AG20443 (cell line): Measurements from ENCODE around the gene TMEM135.
"Not testable (repeated sequence)": the region's sequence is repeated elsewhere in the genome, so short reads cannot be mapped to it uniquely, and the experiment has no call there.

Experiments used
- DNase-seq: peaks from one replicate; pipeline ENCODE4 v3.0.0; 2012; ENCODE audit warnings: low spot score, mixed read lengths

The TMEM135 gene

GRCh38 chr11:87020764-87021365 lies 16.9 kb upstream of the TMEM135 start:
- DNase-seq, result no peak

- DNase-seq, result no peak
These were observed 15.5 kb upstream of the TMEM135 start for GRCh38 chr11:87022254-87022653.

- no peak for DNase-seq
These were observed 15.0 kb upstream of the TMEM135 start for GRCh38 chr11:87022738-87023137.

GRCh38 chr11:87026415-87026814 lies 11.3 kb upstream of the TMEM135 start:
- DNase-seq, result not testable (repeated sequence)

- DNase-seq, result no peak
These were observed 7.2 kb upstream of the TMEM135 start for GRCh38 chr11:87030458-87031054.

- DNase-seq, result no peak
These were observed 6.1 kb upstream of the TMEM135 start for GRCh38 chr11:87031433-87032170.

GRCh38 chr11:87033561-87033960 lies 4.2 kb upstream of the TMEM135 start:
- no peak for DNase-seq

GRCh38 chr11:87035976-87036583 lies 1.7 kb upstream of the TMEM135 start:
- DNase-seq, result no peak

GRCh38 chr11:87036756-87037449 lies 831 bp upstream of the TMEM135 start:
- DNase-seq, result no peak

GRCh38 chr11:87038235-87038977 lies 672 bp downstream of the TMEM135 start:
- DNase-seq, result peak; percentile 30

GRCh38 chr11:87039371-87039770 lies 1.6 kb downstream of the TMEM135 start:
- DNase-seq, result peak; percentile 24

- no peak for DNase-seq
These were observed 6.2 kb downstream of the TMEM135 start for GRCh38 chr11:87043894-87044293.

- DNase-seq, result no peak
These were observed 9.1 kb downstream of the TMEM135 start for GRCh38 chr11:87046824-87047223.

GRCh38 chr11:87056091-87056490 lies 18.4 kb downstream of the TMEM135 start:
- no peak for DNase-seq

GRCh38 chr11:87057749-87058148 lies 20.0 kb downstream of the TMEM135 start:
- DNase-seq, result no peak

GRCh38 chr11:87059596-87060390 lies 22.1 kb downstream of the TMEM135 start:
- DNase-seq, result no peak

- no peak for DNase-seq
These were observed 24.0 kb downstream of the TMEM135 start for GRCh38 chr11:87061766-87062165.

- no peak for DNase-seq
These were observed 26.2 kb downstream of the TMEM135 start for GRCh38 chr11:87063982-87064381.

GRCh38 chr11:87072787-87073186 lies 35.1 kb downstream of the TMEM135 start:
- no peak for DNase-seq

GRCh38 chr11:87076260-87076783 lies 38.6 kb downstream of the TMEM135 start:
- no peak for DNase-seq
